GM10847 (cell line): ENCODE measurements around the gene TYW3.

ENCODE experiments used
- POLR2A ChIP-seq: IDR thresholded peaks from 2 replicates; pipeline ENCODE4 v1.6.1; 2011; ENCODE audit not compliant: insufficient read length; ENCODE audit errors: extremely low read depth

The TYW3 gene

DNA sequence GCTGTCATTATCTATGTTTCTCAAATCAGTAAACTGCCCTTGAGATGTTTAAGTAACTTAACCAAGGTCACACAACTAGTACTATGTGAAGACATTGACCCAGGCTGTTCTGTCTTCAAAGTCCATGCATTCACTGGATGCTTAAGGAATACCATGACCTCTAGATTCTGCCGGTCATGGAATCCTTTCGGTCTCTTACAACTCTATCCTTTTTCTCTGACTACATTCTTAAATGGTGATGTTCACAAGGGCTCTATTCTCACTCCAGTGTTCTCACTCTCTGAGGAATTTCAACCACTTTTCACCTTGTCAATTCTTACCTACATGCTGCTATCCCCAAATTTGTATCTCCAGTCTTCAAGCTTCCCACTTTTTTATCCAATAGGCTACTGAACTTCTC lies 15.3 kb upstream of the TYW3 start:
- TF ChIP-seq POLR2A = no peak

GRCh38 chr1:74726063-74726462 lies 6.9 kb upstream of the TYW3 start:
- TF ChIP-seq POLR2A = no peak

DNA sequence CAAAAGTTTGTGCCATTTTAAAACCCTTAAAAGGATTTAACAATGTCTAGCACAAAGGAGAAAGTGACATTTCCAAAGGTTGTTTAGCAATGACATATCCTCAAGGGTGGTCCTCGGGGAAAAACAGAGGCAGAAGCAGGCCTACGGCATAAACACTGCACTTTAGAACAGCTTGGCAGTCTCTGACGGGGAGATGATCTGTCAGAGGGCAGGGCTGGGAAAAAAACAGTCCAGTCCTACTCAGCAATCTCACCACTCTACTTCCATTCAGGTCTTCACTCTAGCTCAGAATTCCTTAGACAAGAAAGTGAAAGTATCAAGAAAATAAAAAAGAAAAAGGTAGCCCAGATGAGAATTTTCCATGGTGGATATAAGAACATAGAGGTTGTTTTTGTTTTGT lies 4.2 kb upstream of the TYW3 start:
- TF ChIP-seq POLR2A = no peak

DNA sequence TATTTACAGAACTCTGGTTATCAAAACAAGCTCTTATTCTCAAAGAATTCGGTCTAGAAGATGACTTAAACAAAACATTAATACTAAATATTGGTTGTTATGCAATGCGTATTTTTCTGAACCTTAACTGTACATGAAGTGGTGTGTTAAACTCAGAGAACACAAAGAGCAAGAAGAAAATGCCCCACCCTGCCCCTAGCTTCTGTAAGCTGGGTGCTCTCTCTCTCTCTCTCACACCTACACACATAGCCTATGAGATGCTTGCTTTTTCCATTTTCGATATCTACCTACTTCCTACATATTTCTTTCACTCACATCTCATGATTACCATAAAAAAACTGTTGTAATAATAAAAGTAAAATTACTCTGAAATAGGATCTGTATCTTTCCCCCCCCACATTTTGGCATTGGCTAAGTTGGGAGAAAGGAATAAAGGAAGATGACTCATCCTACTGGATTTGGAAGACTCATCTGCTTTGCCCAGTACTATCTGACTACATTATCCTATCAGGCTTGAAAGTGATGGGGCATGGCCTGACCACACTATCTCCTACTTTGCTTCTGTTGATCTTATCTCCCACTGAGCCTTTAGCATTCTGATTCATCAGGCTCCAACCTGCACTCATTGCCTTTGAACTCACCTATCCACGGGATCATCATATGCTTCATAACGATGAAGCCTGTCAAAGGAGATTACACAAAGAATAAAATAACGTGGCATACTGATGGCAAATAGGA lies 3.0 kb upstream of the TYW3 start:
- TF ChIP-seq POLR2A = no peak

DNA sequence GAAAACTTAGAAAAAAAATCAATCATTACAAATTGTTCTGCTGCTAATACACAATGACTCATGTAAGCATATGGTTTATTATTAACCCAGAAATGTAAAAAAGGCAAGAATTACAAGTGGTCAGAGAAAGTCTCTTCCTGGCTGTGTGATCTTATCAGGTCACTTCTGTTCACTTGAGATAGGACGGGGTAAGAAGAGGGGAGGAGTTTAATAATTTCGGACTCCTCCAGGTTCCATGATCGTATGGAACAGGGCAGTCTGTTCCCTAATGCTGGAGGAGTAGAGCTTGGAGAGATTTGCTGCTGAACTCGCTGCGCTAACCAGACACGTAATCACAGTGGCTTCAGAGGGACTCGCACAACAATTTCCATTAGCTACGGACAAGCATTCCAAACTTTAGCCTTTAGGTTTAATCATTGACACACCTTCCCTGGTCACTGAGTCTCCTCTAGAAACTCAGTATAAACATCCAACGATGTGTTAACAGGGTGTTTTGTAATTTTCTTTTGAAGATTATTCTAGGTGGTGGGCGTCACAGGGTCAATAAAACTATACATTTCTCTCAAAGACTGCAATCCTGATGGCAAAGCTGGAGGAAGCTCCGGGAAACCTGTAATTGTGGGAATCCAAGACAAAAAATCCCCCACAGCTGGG lies 1.4 kb upstream of the TYW3 start:
- TF ChIP-seq POLR2A = no peak

DNA sequence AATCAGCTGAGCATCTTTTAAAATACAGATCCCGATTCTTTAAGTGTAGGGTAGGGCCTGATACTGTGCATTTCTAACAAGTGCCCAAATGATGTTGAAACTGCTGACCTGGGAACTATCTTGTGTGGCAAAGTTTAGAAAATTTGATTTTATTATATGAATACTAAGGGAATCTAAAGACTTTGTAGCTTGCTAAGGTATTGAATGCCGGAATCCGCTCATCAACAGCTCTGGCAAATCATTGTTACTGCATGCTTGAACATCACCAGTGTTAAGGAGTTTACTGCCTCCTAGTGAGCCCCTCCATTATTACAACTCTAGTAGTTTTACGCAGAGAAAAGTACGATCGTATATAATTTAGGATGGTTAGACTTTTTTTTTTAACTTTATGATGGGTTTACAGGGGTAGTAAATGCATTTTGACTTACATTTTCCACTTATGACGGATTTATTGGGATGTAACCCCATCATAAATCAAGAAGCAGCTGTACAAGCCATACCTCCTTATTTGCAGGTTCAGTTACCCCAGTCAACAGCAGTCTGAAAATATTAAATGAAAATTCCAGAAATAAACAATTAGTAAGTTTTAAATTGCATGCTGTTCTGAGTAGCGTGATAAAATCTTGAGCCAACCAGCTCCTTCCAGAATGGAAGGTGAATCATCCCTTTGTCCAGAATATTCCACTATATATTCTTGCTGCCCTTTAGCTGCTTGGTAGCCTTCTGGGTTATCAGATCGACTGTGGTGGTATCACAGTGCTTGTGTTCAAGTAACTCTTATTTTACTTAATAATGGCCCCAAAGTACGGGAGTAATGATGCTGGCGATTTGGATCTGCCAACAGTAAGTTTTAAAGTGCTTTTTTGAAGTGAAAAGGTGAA lies 892 bp downstream of the TYW3 start:
- TF ChIP-seq POLR2A = no peak

DNA sequence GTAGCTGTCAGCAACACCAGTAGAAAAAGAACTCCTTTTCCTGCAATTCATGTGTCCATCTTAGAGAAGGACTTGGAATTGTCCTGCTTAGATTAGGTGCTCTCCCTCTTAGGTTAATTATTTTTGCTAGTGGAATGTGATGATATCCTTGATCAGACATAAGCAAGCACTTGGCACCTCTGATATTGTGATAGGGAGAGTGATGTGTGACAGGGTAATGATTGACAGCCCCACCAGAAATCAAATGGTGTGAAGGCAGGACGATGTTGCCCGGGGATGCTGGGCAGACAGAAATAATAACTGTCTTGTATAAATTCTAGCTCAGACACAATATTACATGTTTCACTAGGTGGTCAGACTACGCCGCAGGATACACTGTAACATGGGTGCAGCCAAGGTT lies 4.4 kb downstream of the TYW3 start:
- no peak for TF ChIP-seq POLR2A

- TF ChIP-seq POLR2A = no peak
Observed at GRCh38 chr1:74748960-74749359, 16.0 kb downstream of the TYW3 start.

- no peak for TF ChIP-seq POLR2A
Observed at GRCh38 chr1:74753104-74753503, 20.2 kb downstream of the TYW3 start.

GRCh38 chr1:74755475-74755874 lies 22.5 kb downstream of the TYW3 start:
- TF ChIP-seq POLR2A = no peak

DNA sequence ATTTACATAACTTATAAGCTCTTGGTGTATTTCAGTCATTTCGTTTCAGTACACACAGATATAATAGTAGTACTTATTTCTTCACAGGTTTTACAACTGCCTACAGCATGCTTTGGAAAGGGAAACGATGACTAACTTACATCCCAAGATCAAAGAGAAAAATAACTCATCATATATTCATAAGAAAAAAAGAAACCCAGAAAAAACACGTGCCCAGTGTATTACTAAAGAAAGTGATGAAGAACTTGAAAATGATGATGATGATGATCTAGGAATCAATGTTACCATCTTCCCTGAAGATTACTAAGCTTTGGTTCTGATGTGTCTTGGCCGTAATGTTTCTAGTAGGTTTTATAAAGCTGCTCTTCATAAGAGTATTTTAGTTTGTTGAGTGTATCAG lies 30.9 kb downstream of the TYW3 start:
- no peak for TF ChIP-seq POLR2A

DNA sequence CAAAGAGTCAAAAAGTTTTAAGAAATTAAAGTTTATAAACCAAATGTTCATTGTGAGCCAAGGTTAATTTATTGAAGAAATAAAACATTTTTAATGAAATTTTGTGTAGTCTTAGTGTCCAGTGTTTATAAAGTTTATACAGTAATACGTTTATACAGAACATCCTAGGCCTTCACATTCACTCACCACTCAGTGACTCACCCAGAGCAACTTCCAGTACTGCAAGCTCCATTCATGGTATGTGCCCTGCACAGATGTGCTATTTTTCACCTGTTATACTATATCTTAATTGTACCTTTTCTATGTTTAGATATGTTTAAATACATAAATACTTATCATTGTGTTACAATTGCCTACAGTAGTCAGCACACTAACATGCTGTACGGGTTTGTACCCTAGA lies 33.6 kb downstream of the TYW3 start:
- no peak for TF ChIP-seq POLR2A

GRCh38 chr1:74767490-74767889 lies 34.5 kb downstream of the TYW3 start:
- TF ChIP-seq POLR2A = no peak

- no peak for TF ChIP-seq POLR2A
Observed at GRCh38 chr1:74771913-74772515, 39.1 kb downstream of the TYW3 start.

DNA sequence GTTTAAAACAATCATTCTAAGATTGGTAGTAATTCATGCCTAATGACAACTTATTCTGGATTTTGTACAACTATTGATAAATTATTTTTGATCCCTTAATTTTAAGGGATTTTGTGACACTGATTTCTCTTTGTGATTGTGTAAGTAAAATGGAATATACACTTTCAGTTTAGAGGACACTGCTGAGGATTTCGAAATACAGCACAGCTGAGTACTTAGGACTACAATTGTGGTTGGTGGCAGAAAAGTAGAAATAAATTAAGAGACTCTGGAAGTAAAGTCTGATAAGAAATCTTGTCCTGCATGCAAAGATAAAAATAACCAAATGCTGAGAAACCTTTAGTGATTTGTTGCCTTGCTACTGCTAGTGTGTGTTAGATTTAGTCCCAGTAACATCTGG lies 40.0 kb downstream of the TYW3 start:
- no peak for TF ChIP-seq POLR2A
